Measurements from ENCODE around the gene GALK2. TPM values are rescaled to one million over a fixed set of nuclear protein-coding genes. Genes with fewer than 3 reads are reported as not detected.
"Not testable (repeated sequence)": the region's sequence is repeated elsewhere in the genome, so short reads cannot be mapped to it uniquely, and the experiment has no call there.

Gene GALK2
- total RNA-seq, 2 experiments from 2014 or later, result 25.4 to 26.1 TPM

DNA sequence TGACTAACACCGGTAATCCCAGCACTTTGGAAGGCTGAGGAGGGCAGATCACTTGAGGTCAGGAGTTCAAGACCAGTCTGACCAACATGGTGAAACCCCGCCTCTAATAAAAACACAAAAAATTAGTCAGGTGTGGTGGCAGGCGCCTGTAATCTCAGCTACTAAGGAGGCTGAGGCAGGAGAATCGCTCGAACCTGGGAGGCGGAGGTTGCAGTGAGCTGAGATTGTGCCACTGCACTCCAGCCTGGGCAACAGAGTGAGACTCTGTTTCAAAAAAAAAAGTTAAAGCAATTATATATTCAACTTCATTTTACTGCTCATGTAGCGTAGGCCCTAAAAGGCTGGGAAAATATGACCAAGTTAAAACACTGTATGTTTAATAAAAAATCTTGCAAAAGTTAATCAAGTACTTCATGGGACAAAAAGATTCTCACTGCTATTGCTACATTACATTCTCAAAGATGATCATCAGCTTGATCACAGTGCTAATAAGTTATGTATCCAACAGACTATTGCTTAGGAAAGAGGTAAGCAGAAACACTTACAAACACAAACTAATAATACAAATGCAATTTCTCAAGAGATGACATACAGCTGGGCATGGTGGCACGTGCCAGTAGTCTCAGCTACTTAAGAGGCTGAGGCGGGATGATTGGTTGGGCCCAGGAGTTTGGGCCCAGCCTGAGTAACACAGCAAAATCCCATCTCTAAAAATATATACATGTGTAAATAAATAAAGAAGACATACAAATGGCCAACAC, 17.3 kb upstream of the GALK2 start:
- no peaks in the 10 kb centered on the region for H3K9me3 Mint-ChIP-seq
- peaks cover 55% of the 10 kb centered on the region for H3K4me1 Mint-ChIP-seq
- H3K4me3 Mint-ChIP-seq, result peak overlapping the region; percentile 99
- no peaks in the 10 kb centered on the region for H3K27me3 Mint-ChIP-seq
- no peak for DNase-seq
- peaks cover 25% of the 10 kb centered on the region for H3K36me3 Mint-ChIP-seq
- no peak overlapping the region for H3K27ac Mint-ChIP-seq

DNA sequence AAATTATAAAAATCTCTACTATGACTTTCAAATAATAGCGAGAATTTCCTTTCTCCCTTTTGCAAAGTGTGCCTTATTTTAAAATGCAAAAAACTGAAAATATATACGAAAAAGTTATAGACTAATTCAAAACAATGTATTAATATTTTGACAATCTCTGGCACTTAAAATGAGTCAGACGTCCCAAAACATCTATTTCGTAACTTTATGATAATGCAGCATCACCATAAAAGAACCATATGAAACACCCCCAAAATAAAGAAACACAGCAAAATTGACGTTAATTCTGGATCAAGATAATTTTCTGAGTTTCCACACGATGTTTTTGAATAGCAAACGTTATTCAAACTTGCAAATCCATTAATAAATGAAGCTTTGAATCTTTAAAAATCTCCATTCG, 15.7 kb upstream of the GALK2 start:
- peak overlapping the region; percentile 99 for H3K27ac Mint-ChIP-seq
- no peaks in the 10 kb centered on the region for H3K27me3 Mint-ChIP-seq
- H3K36me3 Mint-ChIP-seq, result peaks cover 21% of the 10 kb centered on the region
- no peak for DNase-seq
- H3K9me3 Mint-ChIP-seq, result no peaks in the 10 kb centered on the region
- peaks cover 51% of the 10 kb centered on the region for H3K4me1 Mint-ChIP-seq
- peak overlapping the region; percentile 99 for H3K4me3 Mint-ChIP-seq

- Mint-ChIP-seq H3K27ac (peak overlapping the region; percentile 99), H3K4me1 (peaks cover 50% of the 10 kb centered on the region), H3K9me3 (no peaks in the 10 kb centered on the region), H3K36me3 (peaks cover 21% of the 10 kb centered on the region), H3K27me3 (no peaks in the 10 kb centered on the region), H3K4me3 (peak overlapping the region; percentile 99)
- DNase-seq, result no peak
Measured at GRCh38 chr15:49154799-49155109, 15.3 kb upstream of the GALK2 start.

GRCh38 chr15:49155110-49155833, 14.8 kb upstream of the GALK2 start, which contains the start of gene COPS2:
COPS2 (minus strand) TSS chr15:49155599; CDS start chr15:49155578, 21 bp downstream.
- Mint-ChIP-seq H3K27me3 (no peaks in the 10 kb centered on the region), H3K4me3 (peak within 1 kb of the TSS; percentile 99), H3K36me3 (peaks cover 20% of the 10 kb centered on the region), H3K27ac (peak within 1 kb of the TSS; percentile 99), H3K4me1 (peaks cover 49% of the 10 kb centered on the region), H3K9me3 (no peaks in the 10 kb centered on the region)
- peak; percentile 89 for DNase-seq

DNA sequence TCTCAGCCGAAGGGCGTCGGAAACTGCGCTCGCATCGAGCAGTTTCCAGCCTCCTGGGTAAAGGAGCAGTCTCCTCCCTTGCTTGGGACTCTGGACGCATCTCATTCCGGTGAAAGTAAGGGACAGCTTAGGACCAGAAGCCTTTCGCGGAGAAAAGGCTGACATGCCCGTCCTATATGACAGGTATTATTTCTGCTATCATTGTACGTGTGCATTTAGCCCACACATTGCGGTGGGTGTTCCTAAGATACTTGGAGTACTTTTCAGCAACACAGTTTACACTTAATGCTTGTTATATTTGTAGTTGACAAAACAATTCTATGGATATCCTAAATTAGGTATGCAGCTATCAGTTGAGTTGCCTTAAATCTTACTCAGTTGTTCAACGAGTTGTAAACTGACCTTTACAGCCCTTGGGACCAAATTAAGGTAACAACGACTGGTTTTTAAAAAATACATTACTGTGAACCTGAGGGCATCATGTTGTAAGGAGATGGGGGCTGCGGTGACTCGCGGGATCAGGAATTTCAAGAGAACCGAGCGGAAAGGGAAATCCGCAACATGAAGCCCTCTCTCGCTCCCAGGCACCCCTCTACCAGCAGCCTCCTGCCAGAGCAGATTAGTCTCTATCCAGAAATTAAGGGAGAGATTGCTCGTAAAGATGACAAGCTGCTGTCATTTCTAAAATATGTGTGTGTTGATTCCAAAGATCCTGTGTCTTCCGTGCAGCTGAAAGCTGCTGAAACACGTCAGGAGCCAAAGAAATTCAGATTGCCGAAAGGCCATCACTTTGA, 14.0 kb upstream of the GALK2 start:
- peaks cover 47% of the 10 kb centered on the region for H3K4me1 Mint-ChIP-seq
- peak overlapping the region; percentile 99 for H3K4me3 Mint-ChIP-seq
- H3K27ac Mint-ChIP-seq, result peak overlapping the region; percentile 99
- peak; percentile 5 for DNase-seq
- peaks cover 17% of the 10 kb centered on the region for H3K36me3 Mint-ChIP-seq
- no peaks in the 10 kb centered on the region for H3K27me3 Mint-ChIP-seq
- no peaks in the 10 kb centered on the region for H3K9me3 Mint-ChIP-seq

DNA sequence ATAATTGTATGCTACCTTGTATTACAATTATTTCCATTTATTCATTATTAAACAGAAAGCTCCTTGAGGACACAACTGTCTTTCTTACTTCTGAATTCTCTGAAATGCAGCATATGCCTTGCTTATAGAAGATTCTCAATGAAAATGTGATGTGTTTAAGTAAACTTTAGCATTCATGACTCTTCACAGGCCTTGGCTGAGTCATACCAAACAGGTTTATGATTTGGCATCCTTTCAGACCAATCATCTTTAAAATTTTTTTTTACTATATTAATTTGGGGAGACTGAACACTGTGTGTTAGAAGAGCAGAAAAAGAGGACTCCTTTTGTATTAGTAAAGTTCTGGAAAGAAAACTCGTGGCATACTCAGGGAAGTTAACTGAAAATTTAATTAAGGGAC, 6.4 kb upstream of the GALK2 start:
- Mint-ChIP-seq H3K9me3 (no peaks in the 10 kb centered on the region), H3K36me3 (peaks cover 4% of the 10 kb centered on the region), H3K4me1 (peaks cover 2% of the 10 kb centered on the region), H3K27ac (no peak overlapping the region), H3K4me3 (no peak overlapping the region), H3K27me3 (no peaks in the 10 kb centered on the region)
- DNase-seq, result no peak

- Mint-ChIP-seq H3K27ac (no peak overlapping the region), H3K27me3 (no peaks in the 10 kb centered on the region), H3K36me3 (peaks cover 4% of the 10 kb centered on the region), H3K4me3 (no peak overlapping the region), H3K4me1 (peaks cover 6% of the 10 kb centered on the region), H3K9me3 (no peaks in the 10 kb centered on the region)
- no peak for DNase-seq
Measured at GRCh38 chr15:49164865-49165264, 5.2 kb upstream of the GALK2 start.

DNA sequence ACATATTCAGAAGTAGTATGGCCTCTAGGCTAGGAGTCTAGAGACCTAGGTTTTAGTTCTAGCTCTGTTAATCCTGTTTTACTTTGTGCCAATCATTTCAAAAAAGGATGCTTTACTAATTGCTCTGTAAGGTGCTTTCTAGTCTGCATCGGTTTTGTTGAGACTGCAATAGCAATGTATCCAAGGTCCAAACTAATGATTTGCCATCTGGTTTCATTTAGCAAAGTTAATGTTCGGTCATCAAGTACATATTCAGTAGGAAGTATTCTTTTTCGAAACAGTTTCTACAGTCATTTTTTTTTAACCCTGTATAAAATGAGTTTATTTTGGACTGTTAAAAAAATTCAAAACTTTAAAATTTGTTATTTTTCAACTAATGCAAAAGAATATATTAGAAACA, 2.0 kb upstream of the GALK2 start:
- H3K4me3 Mint-ChIP-seq, result no peak overlapping the region
- no peak for DNase-seq
- peaks cover 2% of the 10 kb centered on the region for H3K36me3 Mint-ChIP-seq
- H3K4me1 Mint-ChIP-seq, result peaks cover 23% of the 10 kb centered on the region
- H3K9me3 Mint-ChIP-seq, result no peaks in the 10 kb centered on the region
- H3K27me3 Mint-ChIP-seq, result no peaks in the 10 kb centered on the region
- H3K27ac Mint-ChIP-seq, result no peak overlapping the region

DNA sequence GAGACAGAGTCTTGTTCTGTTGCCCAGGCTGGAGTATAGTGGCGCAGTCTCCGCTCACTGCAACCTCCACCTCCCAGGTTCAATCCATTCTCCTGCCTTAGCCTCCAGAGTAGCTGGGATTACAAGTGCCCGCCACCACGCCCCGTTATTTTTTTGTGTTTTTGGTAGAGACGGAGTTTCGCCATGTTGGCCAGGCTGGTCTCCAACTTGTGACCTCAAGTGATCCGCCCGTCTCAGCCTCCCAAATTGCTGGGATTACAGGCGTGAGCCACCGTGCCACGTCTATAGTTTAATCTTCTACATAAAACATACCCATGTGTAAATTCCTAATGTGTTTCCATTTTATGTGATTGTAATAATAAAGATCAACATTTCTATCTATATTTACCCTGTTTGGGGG, 1.7 kb downstream of the GALK2 start:
- DNase-seq, result no peak
- peaks cover 27% of the 10 kb centered on the region for H3K4me1 Mint-ChIP-seq
- no peaks in the 10 kb centered on the region for H3K9me3 Mint-ChIP-seq
- peaks cover 10% of the 10 kb centered on the region for H3K36me3 Mint-ChIP-seq
- H3K4me3 Mint-ChIP-seq, result peak overlapping the region; percentile 90
- H3K27me3 Mint-ChIP-seq, result no peaks in the 10 kb centered on the region
- no peak overlapping the region for H3K27ac Mint-ChIP-seq

DNA sequence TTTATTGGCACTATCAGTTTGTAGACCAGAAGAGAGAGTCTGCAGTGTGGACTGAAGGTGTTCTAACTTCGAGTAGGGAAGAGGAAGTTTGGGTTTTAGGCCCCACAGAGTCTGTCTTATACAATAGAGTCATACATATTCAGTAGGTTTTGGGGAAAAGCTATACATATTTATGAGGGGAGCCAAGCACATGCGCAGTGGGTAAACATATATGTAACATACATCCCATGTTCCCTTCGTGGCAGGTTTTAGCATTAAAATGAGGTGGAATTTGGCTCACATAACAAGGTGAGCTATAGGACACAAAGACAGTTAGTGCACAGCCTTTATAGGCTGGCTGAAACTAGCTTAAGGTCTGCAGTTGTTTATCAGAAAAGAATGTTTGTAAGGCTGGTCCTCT, 4.9 kb downstream of the GALK2 start:
- DNase-seq, result no peak

GRCh38 chr15:49175582-49176397, 5.7 kb downstream of the GALK2 start:
- not testable (repeated sequence) for DNase-seq, H3K9me3 Mint-ChIP-seq, H3K4me3 Mint-ChIP-seq, H3K27me3 Mint-ChIP-seq, H3K27ac Mint-ChIP-seq
- H3K36me3 Mint-ChIP-seq, result peaks cover 16% of the 10 kb centered on the region
- H3K4me1 Mint-ChIP-seq, result peaks cover 23% of the 10 kb centered on the region

More for the DNA sequence above, 4.9 kb downstream of the GALK2 start:
- Mint-ChIP-seq H3K4me1 (peaks cover 21% of the 10 kb centered on the region), H3K27ac (no peak overlapping the region), H3K36me3 (peaks cover 16% of the 10 kb centered on the region), H3K27me3 (no peaks in the 10 kb centered on the region), H3K4me3 (no peak overlapping the region), H3K9me3 (no peaks in the 10 kb centered on the region)

- Mint-ChIP-seq H3K4me1 (peaks cover 8% of the 10 kb centered on the region), H3K27me3 (no peaks in the 10 kb centered on the region), H3K36me3 (peaks cover 24% of the 10 kb centered on the region), H3K27ac (no peak overlapping the region), H3K4me3 (no peak overlapping the region), H3K9me3 (no peaks in the 10 kb centered on the region)
- DNase-seq, result no peak
Measured at GRCh38 chr15:49178497-49178896, 8.4 kb downstream of the GALK2 start.

GRCh38 chr15:49179433-49180190, 9.6 kb downstream of the GALK2 start:
- H3K4me1 Mint-ChIP-seq, result peaks cover 8% of the 10 kb centered on the region
- H3K27me3 Mint-ChIP-seq, result no peaks in the 10 kb centered on the region
- no peak for DNase-seq
- no peak overlapping the region for H3K27ac Mint-ChIP-seq
- no peaks in the 10 kb centered on the region for H3K9me3 Mint-ChIP-seq
- H3K36me3 Mint-ChIP-seq, result peaks cover 28% of the 10 kb centered on the region
- H3K4me3 Mint-ChIP-seq, result no peak overlapping the region

DNA sequence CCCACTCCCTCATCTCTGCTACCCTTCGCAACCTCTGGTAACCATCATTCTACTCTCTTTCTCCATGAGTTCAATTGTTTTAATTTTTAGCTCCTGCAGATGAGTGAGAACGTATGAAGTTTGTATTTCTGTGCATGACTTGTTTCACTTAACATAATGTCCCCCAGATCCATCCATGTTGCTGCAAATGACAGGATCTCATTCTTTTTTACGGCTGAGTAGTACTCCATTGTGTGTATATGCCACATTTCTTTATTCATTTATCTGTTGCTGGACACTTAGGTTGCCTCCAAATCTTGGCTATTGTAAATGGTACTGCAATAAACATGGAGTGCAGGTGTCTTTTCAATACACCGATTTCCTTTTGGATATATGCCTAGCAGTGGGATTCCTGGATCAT, 12.1 kb downstream of the GALK2 start:
- no peak overlapping the region for H3K4me3 Mint-ChIP-seq
- DNase-seq, result no peak
- H3K36me3 Mint-ChIP-seq, result peaks cover 43% of the 10 kb centered on the region
- H3K27me3 Mint-ChIP-seq, result no peaks in the 10 kb centered on the region
- peaks cover 8% of the 10 kb centered on the region for H3K9me3 Mint-ChIP-seq
- H3K4me1 Mint-ChIP-seq, result peaks cover 18% of the 10 kb centered on the region
- no peak overlapping the region for H3K27ac Mint-ChIP-seq

Measured in activated naive CD8-positive, alpha-beta T cell treated with anti-CD3 and anti-CD28 coated beads for 36 hours (primary cell).